Tibial nerve (tissue), 3 donors: ENCODE data around the gene APELA.

ENCODE experiments used
- POLR2A ChIP-seq, 2 donors: fragments of 450-650 bp; IDR thresholded peaks; one replicate each; pipeline ENCODE4 v1.6.1; 2017; ENCODE audit warnings: antibody characterized with exemption in 2 of 2, mild to moderate bottlenecking in 2 of 2, moderate library complexity in 2 of 2
- TF ChIP-seq, protein P1 (sequence below), 5 experiments: fragments of 200-600 bp in 3 of 5; fragments of 450-650 bp in 2 of 5; sonication (generic) in 3 of 5; IDR thresholded peaks; one replicate each; pipeline ENCODE4 v1.5.1; 2016 to 2019; ENCODE audit warnings: antibody characterized with exemption in 5 of 5, mild to moderate bottlenecking in 3 of 5, moderate library complexity in 2 of 5

DNA sequence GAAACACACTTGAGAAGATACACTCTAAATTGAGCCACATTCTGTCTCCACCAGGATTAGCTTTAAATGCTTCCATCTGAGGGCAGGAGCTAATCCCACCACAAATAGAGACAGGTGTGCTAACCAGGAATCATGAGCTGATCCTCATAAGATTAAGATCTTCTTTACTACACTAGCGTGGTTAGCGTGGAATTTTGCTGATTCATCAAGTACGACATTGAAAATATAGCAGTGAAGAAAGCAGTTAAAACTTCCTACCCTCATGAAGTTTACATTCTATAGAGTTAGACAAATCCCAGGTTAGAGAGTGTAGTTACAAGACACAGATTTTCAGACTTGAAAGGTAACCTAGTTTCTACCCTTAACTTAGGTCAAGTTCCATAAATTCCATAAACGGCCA is 5.3 kb upstream of the APELA start:
- TF ChIP-seq, protein P1, sequence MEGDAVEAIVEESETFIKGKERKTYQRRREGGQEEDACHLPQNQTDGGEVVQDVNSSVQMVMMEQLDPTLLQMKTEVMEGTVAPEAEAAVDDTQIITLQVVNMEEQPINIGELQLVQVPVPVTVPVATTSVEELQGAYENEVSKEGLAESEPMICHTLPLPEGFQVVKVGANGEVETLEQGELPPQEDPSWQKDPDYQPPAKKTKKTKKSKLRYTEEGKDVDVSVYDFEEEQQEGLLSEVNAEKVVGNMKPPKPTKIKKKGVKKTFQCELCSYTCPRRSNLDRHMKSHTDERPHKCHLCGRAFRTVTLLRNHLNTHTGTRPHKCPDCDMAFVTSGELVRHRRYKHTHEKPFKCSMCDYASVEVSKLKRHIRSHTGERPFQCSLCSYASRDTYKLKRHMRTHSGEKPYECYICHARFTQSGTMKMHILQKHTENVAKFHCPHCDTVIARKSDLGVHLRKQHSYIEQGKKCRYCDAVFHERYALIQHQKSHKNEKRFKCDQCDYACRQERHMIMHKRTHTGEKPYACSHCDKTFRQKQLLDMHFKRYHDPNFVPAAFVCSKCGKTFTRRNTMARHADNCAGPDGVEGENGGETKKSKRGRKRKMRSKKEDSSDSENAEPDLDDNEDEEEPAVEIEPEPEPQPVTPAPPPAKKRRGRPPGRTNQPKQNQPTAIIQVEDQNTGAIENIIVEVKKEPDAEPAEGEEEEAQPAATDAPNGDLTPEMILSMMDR (IDR thresholded peaks at IDR 0.05) = no peak
- TF ChIP-seq POLR2A (IDR thresholded peaks at IDR 0.05) = no peak
